DND-41 (cell line): ENCODE results near the gene PCNX1.
A peak's percentile ranks its signal among the peaks of the same experiment; 100 is the strongest.

Experiments used
- ATAC-seq: fragments of 200-7000 bp; cut with Tn5 transposase; 3 replicates; pipeline ENCODE4 v1.9.1; 2021; ENCODE audit warnings: low read depth; ENCODE audit not compliant: insufficient read depth
- DNase-seq: peaks from one replicate; pipeline ENCODE4 v3.0.0-alpha.2; 2020
- H2AFZ ChIP-seq: 2 replicates; pipeline ENCODE4 v1.6.0; 2012; ENCODE audit warnings: low read depth, low read length
- H3K27ac ChIP-seq: 2 replicates; pipeline ENCODE4 v1.5.1; 2012; ENCODE audit warnings: low read length, inconsistent platforms
- H3K27me3 ChIP-seq: fragments of 200-600 bp; sonication (generic); 2 replicates; pipeline ENCODE4 v1.6.0; 2012; ENCODE audit warnings: low read length, mild to moderate bottlenecking, inconsistent platforms; ENCODE audit not compliant: insufficient read depth, poor library complexity
- H3K36me3 ChIP-seq: 2 replicates; pipeline ENCODE4 v1.5.1; 2012; ENCODE audit warnings: low read length, inconsistent platforms; ENCODE audit not compliant: insufficient read depth
- H3K4me1 ChIP-seq: 2 replicates; pipeline ENCODE4 v1.5.1; 2012; ENCODE audit warnings: mild to moderate bottlenecking, low read length; ENCODE audit not compliant: insufficient read depth
- H3K4me2 ChIP-seq: 2 replicates; pipeline ENCODE4 v1.6.0; 2012; ENCODE audit warnings: mild to moderate bottlenecking, moderate library complexity, low read length, inconsistent platforms; ENCODE audit not compliant: insufficient read depth
- H3K4me3 ChIP-seq, 2 experiments: fragments of 200-600 bp in 1 of 2; shearing (Covaris generic) in 1 of 2; 2 replicates each; pipeline ENCODE4 v1.5.1; 2012 to 2016; ENCODE audit warnings: inconsistent platforms in 2 of 2, low read length in 2 of 2, mild to moderate bottlenecking in 2 of 2, low read depth in 1 of 2, moderate library complexity in 1 of 2
- H3K79me2 ChIP-seq: 2 replicates; pipeline ENCODE4 v1.6.0; 2012; ENCODE audit warnings: low read length, inconsistent platforms; ENCODE audit not compliant: insufficient read depth
- H3K9ac ChIP-seq: 2 replicates; pipeline ENCODE4 v1.6.0; 2012; ENCODE audit warnings: low read depth, mild to moderate bottlenecking, inconsistent platforms, low read length, moderate library complexity
- H3K9me3 ChIP-seq: 2 replicates; pipeline ENCODE4 v1.5.1; 2012; ENCODE audit warnings: low read length, moderate library complexity, mild to moderate bottlenecking, inconsistent platforms; ENCODE audit not compliant: insufficient read depth, severe bottlenecking
- H4K20me1 ChIP-seq: 2 replicates; pipeline ENCODE4 v1.6.0; 2012; ENCODE audit warnings: low read length; ENCODE audit not compliant: insufficient read depth
- EZH2 ChIP-seq: IDR thresholded peaks from 3 replicates; pipeline ENCODE4 v1.6.1; 2012; ENCODE audit warnings: borderline replicate concordance, low read depth, mild to moderate bottlenecking, moderate library complexity, low read length, inconsistent platforms; ENCODE audit not compliant: severe bottlenecking
- TF ChIP-seq, protein P1 (sequence below): IDR thresholded peaks from 2 replicates; pipeline ENCODE4 v1.5.1; 2012; ENCODE audit warnings: borderline replicate concordance, low read length, moderate library complexity, mild to moderate bottlenecking; ENCODE audit not compliant: poor library complexity, severe bottlenecking; ENCODE audit errors: extremely low read depth

The PCNX1 gene

DNA sequence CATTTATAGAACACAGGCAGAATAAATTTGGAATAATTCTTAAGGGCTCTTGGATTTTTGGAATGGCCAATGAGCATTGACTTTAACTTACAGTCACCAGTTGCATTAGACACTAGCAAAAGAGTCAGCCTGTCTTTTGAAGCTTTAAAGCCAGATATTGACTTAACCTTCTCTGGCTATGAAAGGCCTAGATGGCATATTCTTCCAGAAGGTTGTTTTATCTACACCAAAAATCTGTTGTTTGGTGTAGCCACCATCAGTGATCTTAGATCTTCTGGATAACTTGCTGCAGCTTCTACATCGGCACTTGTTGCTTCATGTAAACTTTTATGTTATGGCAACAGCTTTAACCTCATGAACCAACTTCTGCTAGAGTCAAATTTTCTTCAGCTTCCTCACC lies 10.4 kb downstream of the PCNX1 start:
- TF ChIP-seq, protein P1, sequence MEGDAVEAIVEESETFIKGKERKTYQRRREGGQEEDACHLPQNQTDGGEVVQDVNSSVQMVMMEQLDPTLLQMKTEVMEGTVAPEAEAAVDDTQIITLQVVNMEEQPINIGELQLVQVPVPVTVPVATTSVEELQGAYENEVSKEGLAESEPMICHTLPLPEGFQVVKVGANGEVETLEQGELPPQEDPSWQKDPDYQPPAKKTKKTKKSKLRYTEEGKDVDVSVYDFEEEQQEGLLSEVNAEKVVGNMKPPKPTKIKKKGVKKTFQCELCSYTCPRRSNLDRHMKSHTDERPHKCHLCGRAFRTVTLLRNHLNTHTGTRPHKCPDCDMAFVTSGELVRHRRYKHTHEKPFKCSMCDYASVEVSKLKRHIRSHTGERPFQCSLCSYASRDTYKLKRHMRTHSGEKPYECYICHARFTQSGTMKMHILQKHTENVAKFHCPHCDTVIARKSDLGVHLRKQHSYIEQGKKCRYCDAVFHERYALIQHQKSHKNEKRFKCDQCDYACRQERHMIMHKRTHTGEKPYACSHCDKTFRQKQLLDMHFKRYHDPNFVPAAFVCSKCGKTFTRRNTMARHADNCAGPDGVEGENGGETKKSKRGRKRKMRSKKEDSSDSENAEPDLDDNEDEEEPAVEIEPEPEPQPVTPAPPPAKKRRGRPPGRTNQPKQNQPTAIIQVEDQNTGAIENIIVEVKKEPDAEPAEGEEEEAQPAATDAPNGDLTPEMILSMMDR = no peak
- no peak for TF ChIP-seq EZH2
- no peak overlapping the region for H3K9ac ChIP-seq
- H3K9me3 ChIP-seq = no peaks in the 10 kb centered on the region
- H3K27me3 ChIP-seq = no peaks in the 10 kb centered on the region
- peaks cover 14% of the 10 kb centered on the region; the same call in 1 of the 2 replicates for H4K20me1 ChIP-seq
- H2AFZ ChIP-seq = no peak overlapping the region
- H3K4me1 ChIP-seq = peaks cover 48% of the 10 kb centered on the region
- H3K27ac ChIP-seq = no peak overlapping the region
- no peak overlapping the region for H3K4me3 ChIP-seq
- H3K79me2 ChIP-seq = peaks cover 94% of the 10 kb centered on the region
- no peak overlapping the region for H3K4me2 ChIP-seq
- H3K36me3 ChIP-seq = peaks cover 3% of the 10 kb centered on the region; the same call in 1 of the 2 replicates
- ATAC-seq (peak; percentile 23; the same call in 1 of the 3 replicates), DNase-seq (no peak)

DNA sequence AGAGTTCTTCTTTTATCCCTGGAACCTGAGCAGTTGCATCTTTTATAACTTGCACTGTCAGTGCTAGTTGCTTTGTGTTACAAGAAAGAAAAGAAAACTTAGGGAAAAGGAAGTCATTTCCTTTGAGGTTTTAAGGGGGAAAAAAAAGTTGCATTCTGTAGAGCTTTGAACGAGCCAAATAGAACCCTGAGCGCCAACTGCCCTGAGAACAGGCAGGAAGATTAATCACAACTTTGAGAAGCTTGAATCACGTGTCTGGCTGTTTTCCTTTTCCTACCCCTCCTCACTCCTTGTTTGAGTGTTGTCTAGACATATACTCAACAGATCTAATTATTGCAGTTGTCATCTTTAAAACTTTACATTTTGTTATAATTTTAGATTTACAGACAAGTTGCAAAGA lies 12.5 kb downstream of the PCNX1 start:
- peak overlapping the region; percentile 68 for H3K27ac ChIP-seq
- H3K9me3 ChIP-seq = no peaks in the 10 kb centered on the region
- H2AFZ ChIP-seq = 0 out of 2 replicates have a peak overlapping the region, but pooled peaks have one; percentile 2
- H3K27me3 ChIP-seq = no peaks in the 10 kb centered on the region
- DNase-seq (peak; percentile 59), ATAC-seq (peak; percentile 88)
- peak overlapping the region in 1 of 2 experiments; percentile 34; a peak in 1 of 4 replicates for H3K4me3 ChIP-seq
- peaks cover 7% of the 10 kb centered on the region; the same call in 1 of the 2 replicates for H4K20me1 ChIP-seq
- peak overlapping the region; percentile 32 for H3K9ac ChIP-seq
- peak overlapping the region; percentile 55 for H3K4me2 ChIP-seq
- H3K4me1 ChIP-seq = peaks cover 48% of the 10 kb centered on the region
- peaks cover 3% of the 10 kb centered on the region; the same call in 1 of the 2 replicates for H3K36me3 ChIP-seq
- peaks cover 93% of the 10 kb centered on the region for H3K79me2 ChIP-seq
- TF ChIP-seq EZH2 = no peak
- TF ChIP-seq, protein P1 = no peak

DNA sequence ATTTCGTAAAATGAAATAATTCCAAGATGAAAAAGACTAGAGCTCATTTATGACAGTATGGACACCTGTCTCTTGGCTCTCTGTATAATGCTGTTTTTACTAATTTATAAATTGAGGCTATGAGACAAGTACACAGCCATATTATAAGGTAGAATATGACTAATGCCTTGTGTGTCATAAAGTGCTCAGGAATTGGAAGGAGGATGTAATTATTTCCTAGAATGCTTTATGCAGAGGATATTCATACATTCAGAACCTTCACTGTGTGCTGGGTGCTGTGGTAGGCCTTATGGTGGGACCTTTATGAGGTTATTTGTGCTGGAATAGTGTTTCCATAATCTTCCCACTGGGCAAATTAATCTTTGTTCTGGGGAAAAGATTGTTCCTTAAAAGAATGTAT lies 13.3 kb downstream of the PCNX1 start:
- no peaks in the 10 kb centered on the region for H3K27me3 ChIP-seq
- no peak overlapping the region for H2AFZ ChIP-seq
- no peak overlapping the region for H3K4me3 ChIP-seq
- H3K79me2 ChIP-seq = peaks cover 93% of the 10 kb centered on the region
- H4K20me1 ChIP-seq = peaks cover 5% of the 10 kb centered on the region; the same call in 1 of the 2 replicates
- ATAC-seq (no peak), DNase-seq (no peak)
- H3K4me1 ChIP-seq = peaks cover 48% of the 10 kb centered on the region
- H3K9me3 ChIP-seq = no peaks in the 10 kb centered on the region
- TF ChIP-seq EZH2 = no peak
- TF ChIP-seq, protein P1 = no peak
- H3K9ac ChIP-seq = no peak overlapping the region
- no peak overlapping the region; the same call in 1 of the 2 replicates for H3K4me2 ChIP-seq
- H3K27ac ChIP-seq = peak overlapping the region; percentile 58
- H3K36me3 ChIP-seq = peaks cover 3% of the 10 kb centered on the region; the same call in 1 of the 2 replicates
